T-helper 1 cell treated with Interleukin-12 subunit alpha and Interleukin-12 subunit beta and Interleukin-4 antibody, amounts not matched to agents 30 μg/mL and 1 μg/mL, for 36 hours (primary cell): Measurements from ENCODE around the gene TNS1.
"Not testable (repeated sequence)": the region's sequence is repeated elsewhere in the genome, so short reads cannot be mapped to it uniquely, and the experiment has no call there.

Experiments used
- H3K27ac Mint-ChIP-seq: one replicate; pipeline ENCODE4 v1.8.0; 2021; ENCODE audit warnings: mild to moderate bottlenecking, mixed read lengths
- H3K27me3 Mint-ChIP-seq: one replicate; pipeline ENCODE4 v1.8.0; 2021; ENCODE audit warnings: low read depth, mixed read lengths
- H3K36me3 Mint-ChIP-seq: one replicate; pipeline ENCODE4 v1.8.0; 2021; ENCODE audit warnings: low read depth, mixed read lengths
- H3K4me1 Mint-ChIP-seq: one replicate; pipeline ENCODE4 v1.8.0; 2021; ENCODE audit warnings: low read depth, mixed read lengths
- H3K4me3 Mint-ChIP-seq: one replicate; pipeline ENCODE4 v1.8.0; 2021; ENCODE audit warnings: mild to moderate bottlenecking, moderate library complexity, mixed read lengths
- H3K9me3 Mint-ChIP-seq: one replicate; pipeline ENCODE4 v1.8.0; 2021; ENCODE audit warnings: mixed read lengths

The TNS1 gene

DNA sequence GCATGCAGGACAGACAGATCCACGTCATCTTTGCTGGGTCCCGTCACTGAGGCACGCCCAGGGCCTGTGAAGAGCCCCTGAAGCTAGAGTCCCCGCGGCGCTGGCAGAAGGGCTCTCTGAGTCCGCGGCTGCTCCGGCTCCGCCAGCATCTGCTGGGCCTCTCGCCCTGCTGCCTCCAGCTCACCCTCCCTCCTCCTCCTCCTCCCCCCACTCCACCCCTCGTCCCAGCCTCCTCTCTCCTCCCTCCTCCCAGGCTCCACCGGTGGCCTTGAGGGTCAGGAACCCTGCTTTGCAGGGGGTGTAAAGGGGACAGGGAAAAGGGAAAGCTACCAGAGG is at the start of gene TNS1:
Gene TNS1, minus strand, starts transcription at position 151 of the 336 bp plus-strand sequence. Its CDS starts 123 bp downstream, at position 28.
- Mint-ChIP-seq H3K9me3 (no peaks in the 10 kb centered on the region), H3K27me3 (peaks cover 2% of the 10 kb centered on the region), H3K27ac (no peak within 1 kb of the TSS), H3K4me3 (no peak within 1 kb of the TSS), H3K36me3 (no peaks in the 10 kb centered on the region), H3K4me1 (no peaks in the 10 kb centered on the region)

DNA sequence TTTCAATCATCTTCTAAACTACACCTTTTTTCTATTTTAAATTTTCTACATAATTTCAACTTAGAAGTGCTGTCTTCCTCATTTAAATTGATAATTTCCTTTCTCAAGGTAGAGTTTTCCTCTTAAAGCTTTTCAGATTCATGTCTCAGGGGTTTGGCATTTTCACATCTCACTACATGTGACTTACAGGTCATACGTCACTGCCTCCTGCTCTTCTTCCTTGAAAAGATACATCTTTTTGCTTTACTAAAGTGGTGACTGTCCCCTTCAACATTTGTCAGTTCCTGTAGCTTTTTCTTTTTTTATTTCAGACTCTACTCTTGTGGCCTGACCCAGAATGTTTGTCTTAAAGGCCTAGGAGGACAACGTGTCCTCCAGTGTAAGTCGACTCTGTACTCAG is 49.1 kb upstream of the TNS1 start:
- no peak overlapping the region for H3K27ac Mint-ChIP-seq
- H3K4me1 Mint-ChIP-seq, result no peaks in the 10 kb centered on the region
- H3K4me3 Mint-ChIP-seq, result no peak overlapping the region
- H3K9me3 Mint-ChIP-seq, result peaks cover 3% of the 10 kb centered on the region
- H3K27me3 Mint-ChIP-seq, result peaks cover 22% of the 10 kb centered on the region
- peaks cover 2% of the 10 kb centered on the region for H3K36me3 Mint-ChIP-seq

GRCh38 chr2:218047536-218048225 is 44.9 kb upstream of the TNS1 start:
- Mint-ChIP-seq H3K4me1 (peaks cover 2% of the 10 kb centered on the region), H3K36me3 (peaks cover 4% of the 10 kb centered on the region), H3K4me3 (no peak overlapping the region), H3K27me3 (peaks cover 18% of the 10 kb centered on the region), H3K27ac (no peak overlapping the region), H3K9me3 (peaks cover 15% of the 10 kb centered on the region)

DNA sequence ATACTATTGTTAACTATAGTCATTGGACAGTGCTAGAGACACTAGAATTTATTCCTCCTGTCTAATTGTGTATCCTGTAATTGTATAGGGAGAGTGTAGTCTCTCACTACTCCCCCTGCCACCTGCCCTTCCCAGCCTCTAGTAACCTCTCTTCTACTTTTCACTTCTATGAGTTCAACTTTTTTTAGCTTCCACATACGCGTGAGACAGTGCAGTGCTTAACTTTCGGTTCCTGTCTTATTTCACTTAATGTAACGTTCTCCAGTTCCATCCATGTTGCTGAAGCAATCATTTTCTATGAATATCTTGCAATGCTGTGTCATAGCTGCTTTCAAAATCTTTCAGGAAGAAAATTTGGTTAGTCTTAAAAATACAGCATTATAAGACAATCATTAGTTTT is 43.4 kb upstream of the TNS1 start:
- peaks cover 18% of the 10 kb centered on the region for H3K27me3 Mint-ChIP-seq
- peaks cover 9% of the 10 kb centered on the region for H3K36me3 Mint-ChIP-seq
- H3K9me3 Mint-ChIP-seq, result peaks cover 21% of the 10 kb centered on the region
- peaks cover 7% of the 10 kb centered on the region for H3K4me1 Mint-ChIP-seq
- H3K27ac Mint-ChIP-seq, result no peak overlapping the region
- H3K4me3 Mint-ChIP-seq, result no peak overlapping the region

GRCh38 chr2:218044599-218044998 is 41.8 kb upstream of the TNS1 start:
- H3K27me3 Mint-ChIP-seq, H3K4me3 Mint-ChIP-seq: not testable (repeated sequence)
- Mint-ChIP-seq H3K36me3 (peaks cover 17% of the 10 kb centered on the region), H3K9me3 (peaks cover 28% of the 10 kb centered on the region), H3K4me1 (peaks cover 15% of the 10 kb centered on the region), H3K27ac (peak overlapping the region; percentile 15)

DNA sequence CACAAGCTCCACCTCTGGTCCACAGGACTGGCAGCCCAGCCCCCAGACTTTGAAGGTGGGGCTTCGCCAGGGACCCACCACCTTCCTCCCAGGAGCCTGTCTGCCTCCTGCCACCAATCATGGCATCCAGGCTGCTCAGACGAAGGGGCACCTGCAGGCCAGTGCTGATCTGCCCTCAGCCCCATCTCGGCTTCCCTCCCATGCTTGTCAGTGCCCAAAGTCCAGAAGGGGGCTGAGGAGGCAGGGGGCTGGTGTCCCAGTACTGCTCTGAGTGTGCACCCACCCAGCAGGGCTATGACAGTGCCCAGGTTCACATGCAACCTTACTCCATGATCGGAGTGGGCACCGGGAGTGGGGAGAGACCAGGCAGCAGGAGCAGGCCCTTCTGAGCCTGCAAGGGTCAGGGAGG is 40.9 kb upstream of the TNS1 start:
- Mint-ChIP-seq H3K4me3 (no peak overlapping the region), H3K27ac (no peak overlapping the region), H3K36me3 (peaks cover 17% of the 10 kb centered on the region), H3K4me1 (peaks cover 21% of the 10 kb centered on the region), H3K9me3 (peaks cover 28% of the 10 kb centered on the region), H3K27me3 (peaks cover 12% of the 10 kb centered on the region)

DNA sequence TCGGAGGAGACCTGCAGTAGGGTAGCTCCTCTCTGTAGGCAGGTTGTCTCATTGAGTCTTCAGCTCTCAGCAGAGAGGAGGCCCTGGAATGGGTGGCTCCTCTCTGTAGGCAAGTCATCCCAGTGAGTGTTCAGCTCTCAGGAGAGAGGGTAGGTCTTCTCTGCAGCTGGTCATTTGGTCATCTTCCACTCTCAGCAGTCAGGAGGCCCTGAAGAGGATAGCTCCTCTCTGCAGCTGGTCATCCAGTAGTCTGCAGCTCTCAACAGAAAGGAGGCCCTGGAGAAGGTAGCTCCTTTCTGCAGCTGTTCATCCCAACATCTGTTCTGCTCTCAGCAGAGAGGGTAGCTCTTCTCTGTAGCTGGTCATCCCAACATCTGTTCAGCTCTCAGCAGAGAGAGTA is 40.3 kb upstream of the TNS1 start:
- peaks cover 9% of the 10 kb centered on the region for H3K27me3 Mint-ChIP-seq
- no peak overlapping the region for H3K4me3 Mint-ChIP-seq
- H3K4me1 Mint-ChIP-seq, result peaks cover 24% of the 10 kb centered on the region
- peaks cover 28% of the 10 kb centered on the region for H3K9me3 Mint-ChIP-seq
- H3K36me3 Mint-ChIP-seq, result peaks cover 17% of the 10 kb centered on the region
- no peak overlapping the region for H3K27ac Mint-ChIP-seq

- Mint-ChIP-seq H3K27ac (peak overlapping the region; percentile 80), H3K4me1 (peaks cover 26% of the 10 kb centered on the region), H3K36me3 (peaks cover 17% of the 10 kb centered on the region), H3K4me3 (no peak overlapping the region), H3K9me3 (peaks cover 28% of the 10 kb centered on the region), H3K27me3 (peaks cover 8% of the 10 kb centered on the region)
Observed at GRCh38 chr2:218041302-218042168, 38.7 kb upstream of the TNS1 start.

DNA sequence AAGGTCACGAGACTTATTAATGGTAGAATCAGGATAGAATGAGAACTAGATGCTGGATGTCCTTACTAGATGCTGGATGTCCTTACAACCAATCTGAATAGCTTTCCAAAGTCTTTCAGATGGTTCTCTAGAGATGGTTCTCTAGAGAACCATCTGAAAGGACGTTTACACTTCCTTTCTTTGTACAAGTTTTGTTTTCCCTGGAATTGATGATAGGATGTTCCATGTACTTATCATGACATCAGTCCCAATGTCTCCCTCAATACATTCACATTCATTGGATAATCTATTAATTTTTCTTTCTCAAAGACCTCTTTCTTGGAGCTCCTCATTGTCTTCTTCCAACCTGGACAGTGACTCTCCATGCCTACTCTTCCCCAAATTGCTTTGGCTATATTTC is 38.1 kb upstream of the TNS1 start:
- Mint-ChIP-seq H3K27ac (peak overlapping the region; percentile 75), H3K4me1 (peaks cover 26% of the 10 kb centered on the region), H3K9me3 (peaks cover 28% of the 10 kb centered on the region), H3K4me3 (no peak overlapping the region), H3K36me3 (peaks cover 17% of the 10 kb centered on the region), H3K27me3 (peaks cover 8% of the 10 kb centered on the region)

- Mint-ChIP-seq H3K27me3 (peaks cover 8% of the 10 kb centered on the region), H3K27ac (no peak overlapping the region), H3K36me3 (peaks cover 13% of the 10 kb centered on the region), H3K4me1 (peaks cover 28% of the 10 kb centered on the region), H3K4me3 (no peak overlapping the region), H3K9me3 (peaks cover 18% of the 10 kb centered on the region)
Observed at GRCh38 chr2:218039171-218039570, 36.4 kb upstream of the TNS1 start.

DNA sequence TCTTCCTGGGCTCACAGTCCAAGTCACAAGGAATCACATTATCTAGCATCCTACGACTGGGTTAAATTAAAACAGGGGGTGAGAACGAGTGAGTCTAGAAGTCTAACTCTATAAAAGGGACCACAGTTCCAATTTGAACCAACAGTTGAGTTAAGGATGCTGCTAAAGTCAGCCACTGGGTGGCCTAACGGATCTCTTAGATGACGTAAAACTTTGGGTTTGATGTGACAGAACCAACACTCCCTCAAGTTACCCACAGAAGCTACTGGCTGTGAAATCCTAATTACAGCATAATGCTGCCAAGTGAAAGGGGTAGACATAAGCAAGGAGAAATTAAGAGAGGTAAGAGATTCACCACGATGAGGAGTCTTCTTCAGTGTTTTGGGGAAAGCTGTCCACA is 33.6 kb upstream of the TNS1 start:
- Mint-ChIP-seq H3K9me3 (peaks cover 10% of the 10 kb centered on the region), H3K36me3 (peaks cover 8% of the 10 kb centered on the region), H3K4me1 (peaks cover 24% of the 10 kb centered on the region), H3K4me3 (no peak overlapping the region), H3K27ac (no peak overlapping the region), H3K27me3 (peaks cover 8% of the 10 kb centered on the region)

DNA sequence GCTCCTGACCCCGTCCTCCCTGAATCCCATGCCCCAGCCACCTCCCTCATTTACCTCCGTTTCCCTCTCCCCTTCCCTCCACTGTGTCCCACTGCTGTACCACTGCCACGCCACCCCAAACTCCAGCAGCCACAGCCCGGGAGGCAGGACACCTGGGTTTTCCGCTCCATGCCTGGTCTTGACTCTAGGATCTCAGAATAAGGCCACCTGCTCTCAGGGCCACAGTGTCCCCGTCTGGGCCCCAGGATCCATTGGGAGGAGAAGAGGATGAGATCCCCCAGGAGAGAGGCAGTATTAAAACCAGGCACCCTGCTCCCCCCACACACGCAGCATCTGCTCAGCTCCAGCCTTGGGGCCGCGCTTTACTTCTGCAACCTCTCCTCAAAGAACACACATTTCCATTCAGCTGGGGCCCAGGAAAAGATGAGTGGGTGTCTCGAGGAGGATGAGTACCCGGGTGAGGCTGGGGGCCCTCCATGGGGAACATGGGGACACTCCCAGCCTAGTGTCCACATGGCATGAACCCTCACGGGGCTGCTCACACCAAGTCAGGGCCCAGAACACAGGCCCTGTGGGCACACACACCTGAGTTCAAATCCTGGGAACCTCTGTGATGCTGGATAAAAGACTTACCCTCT is 32.8 kb upstream of the TNS1 start:
- H3K36me3 Mint-ChIP-seq, result peaks cover 2% of the 10 kb centered on the region
- H3K27me3 Mint-ChIP-seq, result peaks cover 8% of the 10 kb centered on the region
- H3K4me3 Mint-ChIP-seq, result peak overlapping the region; percentile 64
- H3K27ac Mint-ChIP-seq, result peak overlapping the region; percentile 61
- peaks cover 5% of the 10 kb centered on the region for H3K9me3 Mint-ChIP-seq
- H3K4me1 Mint-ChIP-seq, result peaks cover 17% of the 10 kb centered on the region

DNA sequence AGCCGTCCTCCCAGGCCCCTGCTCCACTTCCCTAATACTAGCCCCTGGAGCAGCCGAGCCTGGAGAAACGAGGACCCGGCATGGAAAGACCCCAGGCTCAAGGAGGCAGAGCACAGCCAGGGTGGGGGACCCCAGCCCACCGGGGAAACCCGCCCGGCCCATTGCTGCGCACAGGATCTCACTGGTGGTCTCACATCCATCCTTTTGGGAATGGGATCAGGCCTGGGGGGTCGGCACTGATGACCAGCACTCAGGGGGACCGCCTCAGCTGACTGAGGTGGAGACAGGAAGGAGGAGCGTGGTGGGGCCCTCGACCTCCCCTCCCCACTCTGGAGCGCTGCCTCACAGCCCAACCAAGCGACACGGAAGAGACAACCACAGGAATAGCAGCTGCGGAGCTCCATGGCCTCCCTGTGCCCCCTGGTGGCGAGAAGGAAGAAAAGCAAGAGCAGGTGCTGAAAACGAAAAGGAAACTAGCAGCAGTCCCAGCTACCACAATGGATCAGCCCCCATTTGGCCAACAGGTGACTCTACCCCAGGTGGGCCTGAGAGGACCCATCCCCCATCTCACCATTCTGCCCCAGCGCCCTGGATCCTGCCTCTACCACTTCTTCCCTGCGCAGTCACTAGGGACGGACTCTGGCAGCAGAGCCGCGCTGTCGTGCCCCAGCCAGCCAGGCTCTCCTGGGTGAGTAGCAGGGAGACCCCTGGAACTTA is 31.9 kb upstream of the TNS1 start:
- peak overlapping the region; percentile 72 for H3K4me3 Mint-ChIP-seq
- H3K27me3 Mint-ChIP-seq, H3K36me3 Mint-ChIP-seq, H3K9me3 Mint-ChIP-seq: not testable (repeated sequence)
- peak overlapping the region; percentile 47 for H3K27ac Mint-ChIP-seq
- peaks cover 15% of the 10 kb centered on the region for H3K4me1 Mint-ChIP-seq
